ENCODE results near the gene SLC17A7.

Gene SLC17A7

DNA sequence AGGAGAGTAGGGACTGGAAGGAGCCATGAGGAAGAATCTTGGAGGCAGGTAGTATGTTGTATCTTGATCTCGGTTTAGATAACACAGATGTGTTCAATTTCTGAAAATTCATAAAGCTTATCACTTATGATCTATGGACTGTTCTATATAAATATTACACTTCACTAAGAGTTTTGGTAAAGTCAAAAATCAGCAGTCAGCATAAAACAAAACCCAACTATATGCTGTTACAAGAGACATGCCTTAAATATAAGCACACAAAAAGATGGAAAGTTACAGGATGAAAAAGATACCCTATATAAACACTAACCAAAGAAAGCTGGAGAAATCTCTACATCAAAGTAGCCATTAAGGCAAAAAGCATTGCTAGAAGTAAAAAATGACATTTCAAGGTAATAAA is 57.7 kb downstream of the SLC17A7 start:
- TF ChIP-seq GATA3 (IDR thresholded peaks at IDR 0.05; ENCODE audit: low read depth, low read length): no peak
- TF ChIP-seq GATA2 (IDR thresholded peaks at IDR 0.05; ENCODE audit: low read depth, low read length): no peak

DNA sequence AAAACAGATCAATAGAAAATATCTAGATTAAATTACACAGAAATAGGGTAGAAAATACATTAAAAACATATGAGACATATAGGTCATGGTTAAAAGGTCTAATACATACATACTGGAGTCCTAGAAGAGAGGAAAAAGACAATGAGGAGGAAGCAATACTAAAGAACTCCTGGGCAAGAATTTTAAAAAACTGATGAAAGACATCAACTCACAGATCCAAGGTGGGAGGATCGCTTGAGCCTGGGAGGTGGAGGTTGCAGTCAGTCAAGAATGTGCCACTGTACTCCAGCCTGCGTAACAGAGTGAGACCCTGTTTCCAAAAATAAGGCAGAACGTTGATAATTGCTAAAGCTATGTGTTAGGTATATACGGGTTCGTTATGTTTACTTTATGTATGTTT is 58.7 kb downstream of the SLC17A7 start:
- no peak for TF ChIP-seq GATA3 (IDR thresholded peaks at IDR 0.05; ENCODE audit: low read depth, low read length)
- no peak for TF ChIP-seq GATA2 (IDR thresholded peaks at IDR 0.05; ENCODE audit: low read depth, low read length)

DNA sequence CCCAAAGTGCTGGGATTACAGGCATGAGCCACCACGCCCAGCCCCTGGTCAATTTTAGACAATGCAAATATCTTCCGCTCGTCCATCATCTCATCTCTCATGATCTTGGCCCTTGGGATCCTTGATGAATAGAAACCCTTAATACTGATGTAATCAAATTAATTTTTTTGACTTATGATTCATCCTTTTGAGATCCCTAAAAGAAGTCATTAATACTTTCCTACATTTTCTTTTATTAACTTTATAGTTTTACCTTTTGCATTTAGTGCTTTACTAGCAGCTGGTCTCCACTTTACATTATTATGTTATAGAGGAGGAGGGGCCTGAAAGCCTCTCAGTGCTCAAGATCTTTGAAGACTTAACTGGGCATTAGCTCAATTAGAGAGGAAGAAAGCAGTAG is 60.9 kb downstream of the SLC17A7 start:
- TF ChIP-seq GATA3 (IDR thresholded peaks at IDR 0.05; ENCODE audit: low read depth, low read length) (no peak), GATA2 (IDR thresholded peaks at IDR 0.05; ENCODE audit: low read depth, low read length) (no peak)
